Endodermal cell (in vitro differentiated cells): ENCODE measurements around the gene MAP4K4. TPM values are rescaled to one million over a fixed set of nuclear protein-coding genes. Genes with fewer than 3 reads are reported as not detected.

ENCODE experiments used
- DNase-seq: peaks from one replicate; pipeline ENCODE4 v3.0.0-alpha.2; 2017
- H3K27ac ChIP-seq: 2 replicates; pipeline ENCODE4 v1.5.1; 2013; ENCODE audit warnings: mild to moderate bottlenecking, low read depth, low read length, moderate library complexity
- H3K27me3 ChIP-seq: 2 replicates; pipeline ENCODE4 v1.6.1; 2013; ENCODE audit warnings: mild to moderate bottlenecking, low read length, moderate library complexity; ENCODE audit not compliant: insufficient read depth, control insufficient read depth, poor library complexity, severe bottlenecking
- H3K36me3 ChIP-seq: 2 replicates; pipeline ENCODE4 v1.7.0; 2013; ENCODE audit warnings: mild to moderate bottlenecking, low read length, moderate library complexity; ENCODE audit not compliant: control insufficient read depth, insufficient read depth
- H3K4me1 ChIP-seq: one replicate; pipeline ENCODE4 v1.7.0; 2013; ENCODE audit warnings: low read length; ENCODE audit not compliant: control insufficient read depth, insufficient read depth
- H3K4me3 ChIP-seq: 2 replicates; pipeline ENCODE4 v1.5.1; 2013; ENCODE audit warnings: mild to moderate bottlenecking, low read length, moderate library complexity
- H3K9ac ChIP-seq: 2 replicates; pipeline ENCODE4 v1.6.1; 2013; ENCODE audit warnings: mild to moderate bottlenecking, low read length, moderate library complexity; ENCODE audit not compliant: poor library complexity, severe bottlenecking; ENCODE audit errors: extremely low read depth
- H3K9me3 ChIP-seq: 2 replicates; pipeline ENCODE4 v1.6.1; 2013; ENCODE audit warnings: mild to moderate bottlenecking, low read length, moderate library complexity; ENCODE audit not compliant: control insufficient read depth
- H3K27ac Mint-ChIP-seq: 2 replicates; pipeline ENCODE4 v1.8.0; 2020; ENCODE audit warnings: mixed read lengths
- H3K27me3 Mint-ChIP-seq: 2 replicates; pipeline ENCODE4 v1.8.0; 2021; ENCODE audit warnings: mild to moderate bottlenecking, mixed read lengths; ENCODE audit not compliant: insufficient read depth
- H3K36me3 Mint-ChIP-seq: 2 replicates; pipeline ENCODE4 v1.8.0; 2020; ENCODE audit warnings: low read depth, mixed read lengths
- H3K4me1 Mint-ChIP-seq: 2 replicates; pipeline ENCODE4 v1.8.0; 2020; ENCODE audit warnings: mixed read lengths
- H3K4me3 Mint-ChIP-seq: 2 replicates; pipeline ENCODE4 v1.8.0; 2020; ENCODE audit warnings: mild to moderate bottlenecking, moderate library complexity, mixed read lengths
- H3K9me3 Mint-ChIP-seq: 2 replicates; pipeline ENCODE4 v1.8.0; 2020; ENCODE audit warnings: mild to moderate bottlenecking, mixed read lengths
- CTCF ChIP-seq: fragments of 200-600 bp; sonication (generic); conservative IDR thresholded peaks from 2 replicates; pipeline ENCODE4 v1.5.0; 2021; ENCODE audit warnings: antibody characterized with exemption, mild to moderate bottlenecking
- WGBS, 2 experiments: methylation state at CpG; one replicate each; pipeline versions ENCODE4 v1.1.5 to v1.1.7; 2013; ENCODE audit warnings: missing lambda C conversion rate in 2 of 2, mixed read lengths in 1 of 2; ENCODE audit not compliant: insufficient coverage in 1 of 2, insufficient read length in 1 of 2; 5-methylcytosine and 5-hydroxymethylcytosine counted together
- total RNA-seq, 2 donors: library from RNA; stranded (reverse); fragmentation: NEBNext Ultra II Directional in 1 of 2; extraction: Animal tissue kit (Norgen Biotek cat#: 25700) in 1 of 2; gene quantifications; 2 replicates in 1 of 2; 3 replicates in 1 of 2; pipeline ENCODE4 v1.2.1, GENCODE V29; 2021

Gene MAP4K4
- total RNA-seq, 2 donors from 2014 or later: 130 to 142 TPM

DNA sequence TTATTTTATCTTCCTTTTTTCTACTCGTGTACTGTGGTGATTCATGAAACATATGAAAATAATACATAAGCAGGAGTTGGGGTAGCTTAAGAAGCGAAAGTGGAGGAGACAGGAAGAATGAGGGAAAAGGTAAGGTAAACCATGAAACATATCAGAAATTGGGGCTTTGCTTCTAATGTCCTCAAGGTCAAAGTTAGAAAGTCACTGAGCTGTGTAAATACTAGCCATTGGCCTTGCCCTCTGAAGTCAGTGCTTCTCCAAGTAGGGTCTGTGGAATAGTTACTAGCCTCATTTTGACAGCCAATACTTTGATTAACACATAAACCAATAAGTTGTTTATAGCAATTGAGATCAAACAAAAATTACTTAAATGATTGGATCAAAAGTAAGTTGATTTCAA lies 117.2 kb downstream of the MAP4K4 start:
- Mint-ChIP-seq H3K36me3 (peaks cover 9% of the 10 kb centered on the region), H3K4me3 (no peak overlapping the region), H3K27me3 (no peaks in the 10 kb centered on the region), H3K9me3 (no peaks in the 10 kb centered on the region), H3K27ac (no peak overlapping the region), H3K4me1 (peaks cover 48% of the 10 kb centered on the region)
- Histone ChIP-seq H3K4me1 (peaks cover 10% of the 10 kb centered on the region), H3K36me3 (no peaks in the 10 kb centered on the region), H3K9me3 (no peaks in the 10 kb centered on the region), H3K9ac (no peak overlapping the region), H3K27ac (no peak overlapping the region), H3K4me3 (no peak overlapping the region), H3K27me3 (no peaks in the 10 kb centered on the region)
- no peak for TF ChIP-seq CTCF
- no peak for DNase-seq
- WGBS, 2 experiments: 93 to 100% methylated on average over 1 to 2 of the region's 2 CpGs

DNA sequence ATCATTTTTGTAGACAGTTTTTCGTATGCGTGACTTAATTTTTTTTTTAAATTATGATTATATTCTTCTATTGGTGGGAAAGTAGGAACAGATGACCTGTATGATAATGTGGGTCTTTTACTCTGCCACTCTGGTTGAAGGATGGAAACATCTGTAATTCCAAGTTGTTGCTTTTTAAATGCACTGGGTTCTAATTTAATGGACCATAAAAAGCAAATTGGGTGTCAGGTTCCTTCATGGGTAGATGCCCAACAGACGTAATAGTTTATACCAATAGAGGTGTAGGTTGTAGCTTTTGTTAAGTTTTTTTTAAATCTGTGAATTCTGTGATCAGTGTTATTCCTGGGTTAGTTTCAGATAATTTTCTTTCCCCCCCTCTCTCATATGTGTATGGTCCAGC lies 117.6 kb downstream of the MAP4K4 start:
- peaks cover 9% of the 10 kb centered on the region for H3K36me3 Mint-ChIP-seq
- H3K4me3 ChIP-seq: no peak overlapping the region
- H3K27me3 ChIP-seq: no peaks in the 10 kb centered on the region
- H3K4me1 ChIP-seq: peaks cover 10% of the 10 kb centered on the region
- H3K27ac Mint-ChIP-seq: no peak overlapping the region
- DNase-seq: no peak
- H3K9me3 Mint-ChIP-seq: no peaks in the 10 kb centered on the region
- H3K4me3 Mint-ChIP-seq: no peak overlapping the region
- WGBS, 2 experiments: 94 to 100% methylated on average over 2 to 3 of the region's 3 CpGs
- no peaks in the 10 kb centered on the region for H3K27me3 Mint-ChIP-seq
- TF ChIP-seq CTCF: no peak
- H3K9ac ChIP-seq: no peak overlapping the region
- H3K4me1 Mint-ChIP-seq: peaks cover 52% of the 10 kb centered on the region
- no peaks in the 10 kb centered on the region for H3K36me3 ChIP-seq
- no peak overlapping the region for H3K27ac ChIP-seq
- no peaks in the 10 kb centered on the region for H3K9me3 ChIP-seq

DNA sequence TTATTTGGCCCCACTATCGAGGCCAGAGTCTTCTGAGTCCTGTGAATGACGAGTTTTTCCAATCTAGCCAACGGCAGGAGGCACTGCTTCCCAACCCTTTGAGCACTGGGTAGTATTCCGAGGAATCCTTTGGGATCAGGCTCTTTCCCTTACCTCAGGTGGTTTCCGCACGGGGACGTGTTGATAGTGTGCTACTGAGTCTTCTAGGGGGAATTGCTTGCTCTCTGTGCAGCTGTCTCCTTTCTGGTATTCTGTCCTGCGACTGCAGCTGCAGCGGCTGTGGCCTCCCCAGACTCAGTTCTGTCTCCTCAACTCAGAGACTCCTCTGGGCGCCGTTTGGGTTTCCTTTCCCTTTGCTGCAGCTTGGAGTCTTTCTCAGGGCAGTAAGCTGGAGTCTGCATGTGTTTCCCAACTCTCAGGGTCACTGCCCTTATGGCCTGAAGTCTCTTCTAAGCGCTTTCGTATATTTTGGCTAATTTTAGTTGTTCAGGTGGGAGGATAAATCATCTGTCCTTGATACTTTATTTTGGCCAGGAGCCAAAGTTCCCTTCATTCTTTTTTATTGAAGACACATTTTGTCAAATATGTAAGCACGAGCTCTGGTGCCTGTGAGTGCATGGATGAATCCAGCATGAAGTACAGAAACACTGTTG lies 118.4 kb downstream of the MAP4K4 start:
- no peak overlapping the region for H3K27ac ChIP-seq
- H3K4me3 Mint-ChIP-seq: no peak overlapping the region
- no peak overlapping the region for H3K4me3 ChIP-seq
- no peaks in the 10 kb centered on the region for H3K9me3 Mint-ChIP-seq
- H3K27ac Mint-ChIP-seq: peak overlapping the region; percentile 50
- peaks cover 10% of the 10 kb centered on the region for H3K4me1 ChIP-seq
- WGBS, 2 experiments: 90 to 92% methylated on average over 14 of the region's 14 CpGs
- H3K27me3 Mint-ChIP-seq: no peaks in the 10 kb centered on the region
- H3K9me3 ChIP-seq: no peaks in the 10 kb centered on the region
- H3K27me3 ChIP-seq: no peaks in the 10 kb centered on the region
- no peak overlapping the region for H3K9ac ChIP-seq
- H3K36me3 Mint-ChIP-seq: peaks cover 9% of the 10 kb centered on the region
- peak; percentile 15 for TF ChIP-seq CTCF
- H3K36me3 ChIP-seq: no peaks in the 10 kb centered on the region
- peaks cover 56% of the 10 kb centered on the region for H3K4me1 Mint-ChIP-seq
- no peak for DNase-seq
